K562 (cell line): Measurements from ENCODE around the gene RNF212B. TPM values are rescaled to one million over a fixed set of nuclear protein-coding genes. Genes with fewer than 3 reads are reported as not detected.

Source experiments
- ATAC-seq: fragments of 200-7000 bp; cut with Tn5 transposase; 3 replicates; pipeline ENCODE4 v1.9.1; 2020; ENCODE audit warnings: moderate library complexity
- BruUV-seq: library from RNA; stranded (reverse); fragments of 400-500 nt; replicated peaks from 2 replicates; lab custom pipeline; 2021; lab: Mats Ljungman, UMichigan
- CTCF ChIA-PET: fragments of 300-600 bp; formaldehyde crosslinking; extraction: SDS; loops from one replicate; lab custom pipeline; 2021; ENCODE audit warnings: low intra/inter-chr PET ratio; lab: Yijun Ruan, JAX
- POLR2A ChIA-PET: fragments of 300-600, 350-650 bp; sonication (Branson Sonifier 250); formaldehyde crosslinking; extraction: SDS; loops from one replicate; lab custom pipeline; 2021; ENCODE audit warnings: antibody characterized with exemption, inconsistent platforms; lab: Yijun Ruan, JAX
- DNase-seq, 4 experiments: peaks; one replicate each; pipeline versions ENCODE4 v3.0.0 to v3.0.0-alpha.2; 2011 to 2018; ENCODE audit warnings: low spot score in 3 of 4, mixed read lengths in 3 of 4; ENCODE audit errors: extremely low read depth in 1 of 4
- FAIRE-seq: peaks from 2 replicates; lab custom pipeline; 2011; peaks lifted over from hg19 to GRCh38; lab: Jason Lieb, UNC
- H2AFZ ChIP-seq: 2 replicates; pipeline ENCODE4 v1.6.0; 2011; ENCODE audit warnings: low read depth, low read length, control low read depth, inconsistent platforms
- H3K27ac ChIP-seq: fragments of 200-600 bp; 3 replicates; pipeline ENCODE4 v1.8.0; 2011; ENCODE audit warnings: low read depth, mild to moderate bottlenecking, control low read depth, inconsistent platforms, low read length, moderate library complexity, mixed read lengths; ENCODE audit errors: extremely low read depth
- H3K27me3 ChIP-seq, 2 experiments: fragments of 300-600 bp in 1 of 2; 2 replicates in 1 of 2; 3 replicates in 1 of 2; pipeline versions ENCODE4 v1.6.0 to v1.8.0; 2011; ENCODE audit warnings: inconsistent platforms in 2 of 2, low read length in 2 of 2, mild to moderate bottlenecking in 1 of 2, mixed read lengths in 1 of 2, moderate library complexity in 1 of 2; ENCODE audit not compliant: control insufficient read depth in 2 of 2, insufficient read depth in 2 of 2
- H3K36me3 ChIP-seq: fragments of 300-600 bp; 3 replicates; pipeline ENCODE4 v1.8.0; 2011; ENCODE audit warnings: mild to moderate bottlenecking, low read length, inconsistent platforms; ENCODE audit not compliant: control insufficient read depth, insufficient read depth
- H3K4me1 ChIP-seq, 2 experiments: fragments of 200-600 bp in 1 of 2; replicated peaks in 1 of 2; 2 replicates in 1 of 2; 3 replicates in 1 of 2; pipeline versions ENCODE4 v1.5.1 to v1.8.0; 2011; ENCODE audit warnings: inconsistent platforms in 2 of 2, low read length in 2 of 2, mild to moderate bottlenecking in 1 of 2, mixed read lengths in 1 of 2, moderate library complexity in 1 of 2; ENCODE audit not compliant: control insufficient read depth in 2 of 2, insufficient read depth in 2 of 2
- H3K4me2 ChIP-seq: 2 replicates; pipeline ENCODE4 v1.6.1; 2011; ENCODE audit warnings: low read length, control low read depth, inconsistent platforms, mixed read lengths; ENCODE audit not compliant: insufficient read depth
- H3K4me3 ChIP-seq: fragments of 200-600 bp; sonication (generic), shearing (Covaris generic); 2 replicates; pipeline ENCODE4 v1.5.1; 2016; ENCODE audit warnings: control low read depth, inconsistent platforms
- H3K79me2 ChIP-seq: fragments of 200-600 bp; 3 replicates; pipeline ENCODE4 v1.8.0; 2011; ENCODE audit warnings: low read length, inconsistent platforms; ENCODE audit not compliant: control insufficient read depth, insufficient read depth
- H3K9ac ChIP-seq, 2 experiments: 2 replicates each; pipeline versions ENCODE4 v1.6.0 to v1.6.1; 2011; ENCODE audit warnings: low read depth in 2 of 2, low read length in 2 of 2, control low read depth in 1 of 2, inconsistent platforms in 1 of 2, mild to moderate bottlenecking in 1 of 2, mixed read lengths in 1 of 2; ENCODE audit not compliant: insufficient read depth in 1 of 2
- H3K9me1 ChIP-seq: one replicate; pipeline ENCODE4 v1.6.0; 2011; ENCODE audit warnings: inconsistent platforms, mild to moderate bottlenecking, low read length, moderate library complexity; ENCODE audit not compliant: control insufficient read depth, insufficient read depth
- H3K9me3 ChIP-seq: replicated peaks from 2 replicates; pipeline ENCODE4 v1.5.1; 2011; ENCODE audit warnings: low read depth, low read length, inconsistent platforms; ENCODE audit not compliant: control insufficient read depth, insufficient read depth
- H4K20me1 ChIP-seq: replicated peaks from 2 replicates; pipeline ENCODE4 v1.6.1; 2011; ENCODE audit warnings: low read length, inconsistent platforms, mixed read lengths; ENCODE audit not compliant: control insufficient read depth, insufficient read depth
- ARID2 ChIP-seq: fragments of 450-650 bp; IDR thresholded peaks from 2 replicates; pipeline ENCODE4 v1.6.1; 2017; ENCODE audit warnings: antibody characterized with exemption, mild to moderate bottlenecking
- BHLHE40 ChIP-seq: IDR thresholded peaks from 2 replicates; pipeline ENCODE4 v1.6.1; 2011; ENCODE audit warnings: low read length, improper control_type of control experiment
- CBFA2T3 ChIP-seq: fragments of 450-650 bp; IDR thresholded peaks from 2 replicates; pipeline ENCODE4 v1.6.1; 2017
- GABPB1 ChIP-seq: sonication (generic); formaldehyde crosslinking; IDR thresholded peaks from 2 replicates; pipeline ENCODE4 v1.8.0; 2022; ENCODE audit warnings: mild to moderate bottlenecking, missing genetic modification reagents
- HNRNPL ChIP-seq: fragments of 200-400 bp; formaldehyde crosslinking; IDR thresholded peaks from 2 replicates; pipeline ENCODE4 v1.6.1; 2017; ENCODE audit warnings: low read depth, mild to moderate bottlenecking, low read length
- KHSRP ChIP-seq: fragments of 450-650 bp; IDR thresholded peaks from 2 replicates; pipeline ENCODE4 v1.6.1; 2017
- LEF1 ChIP-seq: fragments of 450-650 bp; IDR thresholded peaks from 2 replicates; pipeline ENCODE4 v1.6.1; 2016; ENCODE audit warnings: mild to moderate bottlenecking
- MLX ChIP-seq, 2 experiments: fragments of 450-650 bp in 1 of 2; sonication (generic) in 1 of 2; formaldehyde crosslinking; conservative IDR thresholded peaks; 2 replicates each; pipeline versions ENCODE4 v1.4.0 to v1.8.1; 2020 to 2022; ENCODE audit warnings: mild to moderate bottlenecking in 1 of 2, missing genetic modification reagents in 1 of 2
- MTA1 ChIP-seq: fragments of 450-650 bp; IDR thresholded peaks from 2 replicates; pipeline ENCODE4 v1.6.1; 2017; ENCODE audit warnings: borderline replicate concordance
- PURB ChIP-seq: sonication (generic); formaldehyde crosslinking; IDR thresholded peaks from 2 replicates; pipeline ENCODE4 v1.9.0; 2021; ENCODE audit warnings: low read depth, mild to moderate bottlenecking, missing genetic modification reagents
- XRCC5 ChIP-seq: fragments of 200-400 bp; formaldehyde crosslinking; IDR thresholded peaks from 2 replicates; pipeline ENCODE4 v1.6.1; 2017; ENCODE audit warnings: low read depth, mild to moderate bottlenecking, low read length
- WGBS: fragments of 100-300 bp; shearing (Covaris generic); methylation state at CpG from one replicate; pipeline ENCODE4 v1.1.6; 2016; ENCODE audit warnings: low coverage, mixed read lengths; ENCODE audit not compliant: insufficient coverage; ENCODE audit errors: missing lambda C conversion rate; 5-methylcytosine and 5-hydroxymethylcytosine counted together
- in situ Hi-C: fragments of 300-500 bp; cut with MboI; formaldehyde crosslinking; loops from 4 replicates; pipeline ENCODE4 v1.15.0; 2018; ENCODE audit warnings: inconsistent platforms, mixed read lengths
- intact Hi-C: fragments of 100-400 bp; cut with micrococcal nuclease; formaldehyde crosslinking; loops from 2 replicates; pipeline ENCODE4 v1.14.2; 2022
- polyA plus RNA-seq, 8 experiments: library from polyadenylated mRNA; depleted of rRNA in 4 of 8; stranded (reverse) in 5 of 8; unstranded in 3 of 8; fragments of >200 nt; fragmentation: Nextera tagmentation in 2 of 8; fragmentation: Illumina TruSeq in 1 of 8; extraction: Ambion mirVana in 2 of 8; extraction: Trizol in 1 of 8; gene quantifications; 2 replicates each; pipeline versions ENCODE4 v1.2.1 to v1.2.3, GENCODE V29; 2011 to 2014; ENCODE audit warnings: inconsistent platforms in 1 of 8, missing spikeins in 1 of 8
- total RNA-seq, 7 experiments: library from RNA; depleted of rRNA in 6 of 7; stranded (reverse); fragments of >200 nt in 6 of 7; fragmentation: Illumina TruSeq in 2 of 7; extraction: Trizol in 2 of 7; gene quantifications; 2 replicates each; pipeline versions ENCODE4 v1.2.1 to v1.2.3, GENCODE V29; 2011 to 2021; ENCODE audit warnings: low replicate concordance in 1 of 7

Gene RNF212B
- total and polyA plus RNA-seq, 9 of the 15 experiments (the other 6 are each of a cell fraction or from before 2014, with no cell fraction given): 0.15 to 0.43 (median 0.27) TPM; not detected in 3

DNA sequence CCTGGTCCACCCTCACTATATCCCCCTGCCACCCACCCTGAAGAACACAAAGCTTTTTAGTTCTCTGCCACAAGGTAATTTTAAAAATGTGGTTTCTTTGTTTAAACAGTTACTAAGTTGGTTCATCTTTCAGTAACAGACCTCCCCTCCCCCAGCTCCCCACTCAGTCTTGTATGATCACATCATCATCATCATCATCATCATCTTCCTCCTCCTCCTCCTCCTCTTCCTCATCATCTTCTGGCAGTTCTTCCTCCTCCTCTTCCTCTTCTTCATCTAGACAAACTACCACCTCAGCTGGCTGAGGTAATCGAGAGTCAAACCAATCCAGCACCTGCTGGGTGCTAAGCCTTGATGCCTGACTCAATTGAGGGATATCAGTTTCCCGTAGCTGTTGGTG, 37.7 kb downstream of the RNF212B start:
- WGBS: 75% methylated on average over 2 of the region's 2 CpGs
- Histone ChIP-seq H4K20me1 (no peaks in the 10 kb centered on the region), H3K36me3 (peaks cover 13% of the 10 kb centered on the region; the same call in 2 of the 3 replicates), H3K9me1 (no peaks in the 10 kb centered on the region), H2AFZ (no peak overlapping the region), H3K9me3 (no peaks in the 10 kb centered on the region), H3K27ac (no peak overlapping the region), H3K27me3 (no peaks in the 10 kb centered on the region), H3K4me3 (no peak overlapping the region), H3K4me1 (peaks cover 20 to 26% of the 10 kb centered on the region in 2 experiments; a peak in 4 of 5 replicates), H3K4me2 (no peak overlapping the region), H3K79me2 (peaks cover 9% of the 10 kb centered on the region; the same call in 2 of the 3 replicates), H3K9ac (no peak overlapping the region)
- ChIA-PET CTCF (no interaction called here), POLR2A (interaction anchor here (0.6 to 0.7 kb wide), 5 partner anchors 36 to 145 kb away, joined by 3 read pairs; no protein-coding TSS in a partner anchor)
- in situ Hi-C loops (no loop called here), intact Hi-C loops (no loop called here)
- BruUV-seq: no TSS peak
- ATAC-seq (no peak), FAIRE-seq (no peak)
- no peak for TF ChIP-seq XRCC5
- TF ChIP-seq PURB: no peak
- TF ChIP-seq KHSRP: no peak
- TF ChIP-seq MTA1: 0 out of 2 replicates have a peak, but pooled peaks have one; percentile 32
- no peak for TF ChIP-seq ARID2
- TF ChIP-seq, all 486 proteins: peak for 1
- no peak for DNase-seq

GRCh38 chr14:23277189-23277588, 39.5 kb downstream of the RNF212B start:
- no peak for FAIRE-seq
- peaks cover 21% of the 10 kb centered on the region for H3K79me2 ChIP-seq
- CTCF ChIA-PET: no interaction called here

More at GRCh38 chr14:23277189-23277588, 39.5 kb downstream of the RNF212B start:
- Histone ChIP-seq H3K9ac (no peak overlapping the region; a peak in 1 of 4 replicates), H3K36me3 (peaks cover 20% of the 10 kb centered on the region), H4K20me1 (no peaks in the 10 kb centered on the region), H3K27me3 (no peaks in the 10 kb centered on the region), H2AFZ (no peak overlapping the region), H3K9me3 (no peaks in the 10 kb centered on the region), H3K27ac (no peak overlapping the region), H3K4me1 (peaks cover 27 to 33% of the 10 kb centered on the region in 2 experiments; a peak in 4 of 5 replicates), H3K9me1 (no peaks in the 10 kb centered on the region), H3K4me3 (no peak overlapping the region), H3K4me2 (no peak overlapping the region)
- WGBS: 87% methylated on average over 3 of the region's 3 CpGs
- in situ Hi-C loops: no loop called here
- intact Hi-C loops: no loop called here
- DNase-seq (no peak), ATAC-seq (no peak)
- no peak for TF ChIP-seq CBFA2T3
- no peak for TF ChIP-seq BHLHE40
- TF ChIP-seq HNRNPL: no peak
- TF ChIP-seq MLX (CRISPR knock-in tag; conservative IDR thresholded peaks at IDR 0.05): no peak
- no peak for TF ChIP-seq GABPB1 (CRISPR knock-in tag)
- TF ChIP-seq LEF1: no peak
- POLR2A ChIA-PET: interaction anchor here (0.7 to 2.2 kb wide), 6 partner anchors 9 to 69 kb away, joined by 3 to 12 read pairs (median 4); partner anchors contain the start of genes HOMEZ and PABPN1
- BruUV-seq: no TSS peak
